HS-5 (cell line): Measurements from ENCODE around the gene APOE.
A peak's percentile ranks its signal among the peaks of the same experiment; 100 is the strongest.
"Not testable (repeated sequence)": the region's sequence is repeated elsewhere in the genome, so short reads cannot be mapped to it uniquely, and the experiment has no call there.

Experiments
- DNase-seq: peaks from one replicate; pipeline ENCODE4 v3.0.0-alpha.2; 2012; ENCODE audit warnings: low read depth

The APOE gene

GRCh38 chr19:44884566-44884965 lies 21.0 kb upstream of the APOE start:
- DNase-seq = no peak

- DNase-seq = no peak
Observed at GRCh38 chr19:44886141-44886540, 19.5 kb upstream of the APOE start.

GRCh38 chr19:44887648-44888047 lies 17.9 kb upstream of the APOE start:
- no peak for DNase-seq

GRCh38 chr19:44888335-44888734 lies 17.3 kb upstream of the APOE start:
- not testable (repeated sequence) for DNase-seq

GRCh38 chr19:44889830-44890365 lies 15.7 kb upstream of the APOE start:
- no peak for DNase-seq

- peak; percentile 99 for DNase-seq
Observed at GRCh38 chr19:44890366-44891015, 15.1 kb upstream of the APOE start.

- DNase-seq = no peak
Observed at GRCh38 chr19:44891016-44891882, 14.3 kb upstream of the APOE start, which contains the start of gene TOMM40. TSS of gene TOMM40 (plus strand) at chr19:44891254. CDS start at chr19:44891416, 162 bp downstream.

- no peak for DNase-seq
Observed at GRCh38 chr19:44892932-44893331, 12.7 kb upstream of the APOE start.

- no peak for DNase-seq
Observed at GRCh38 chr19:44893332-44894051, 12.1 kb upstream of the APOE start.

GRCh38 chr19:44894052-44894400 lies 11.6 kb upstream of the APOE start:
- no peak for DNase-seq

GRCh38 chr19:44894946-44895345 lies 10.7 kb upstream of the APOE start:
- no peak for DNase-seq

GRCh38 chr19:44897835-44898234 lies 7.8 kb upstream of the APOE start:
- DNase-seq = no peak

GRCh38 chr19:44900328-44901244 lies 5.0 kb upstream of the APOE start:
- no peak for DNase-seq

GRCh38 chr19:44903216-44903601 lies 2.4 kb upstream of the APOE start:
- no peak for DNase-seq

GRCh38 chr19:44903602-44904425 lies 1.8 kb upstream of the APOE start:
- DNase-seq = no peak

- no peak for DNase-seq
Observed at GRCh38 chr19:44904426-44904994, 1.1 kb upstream of the APOE start.

GRCh38 chr19:44907613-44908012 lies 2.0 kb downstream of the APOE start:
- no peak for DNase-seq

GRCh38 chr19:44908074-44908835 lies 2.7 kb downstream of the APOE start:
- no peak for DNase-seq

- no peak for DNase-seq
Observed at GRCh38 chr19:44908836-44909261, 3.3 kb downstream of the APOE start.
